Measurements from ENCODE around the gene DGKG. TPM values are rescaled to one million over a fixed set of nuclear protein-coding genes. Genes with fewer than 3 reads are reported as not detected.
A peak's percentile ranks its signal among the peaks of the same experiment; 100 is the strongest.

Gene DGKG
- total RNA-seq, 1 donor from 2014 or later, result 5.7 TPM

DNA sequence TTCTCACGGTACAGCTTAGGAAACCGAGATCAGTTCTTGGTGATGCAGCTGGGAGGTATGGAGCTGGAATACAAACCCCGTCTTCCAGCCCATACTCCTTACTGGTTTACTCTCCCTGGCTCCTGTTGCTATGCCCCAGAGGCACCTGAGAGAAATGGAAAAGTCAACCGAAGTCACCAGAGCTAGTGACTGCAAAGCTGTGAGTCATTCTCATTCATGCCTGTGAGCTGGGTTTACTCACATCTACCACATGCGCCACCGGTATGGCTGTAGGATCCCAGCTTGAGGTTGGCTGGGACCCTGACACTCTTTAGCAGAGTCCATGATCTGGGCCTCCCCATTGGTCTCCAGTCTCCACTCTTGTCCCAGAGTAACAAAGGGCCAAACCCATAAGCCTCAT, 141.7 kb downstream of the DGKG start:
- no peak overlapping the region for H3K4me3 ChIP-seq
- DNase-seq (no peak), ATAC-seq (peak in 1 of 2 donors; percentile 5)
- intact Hi-C loops (cut with DNase I), result no loop called here
- TF ChIP-seq, protein P1, sequence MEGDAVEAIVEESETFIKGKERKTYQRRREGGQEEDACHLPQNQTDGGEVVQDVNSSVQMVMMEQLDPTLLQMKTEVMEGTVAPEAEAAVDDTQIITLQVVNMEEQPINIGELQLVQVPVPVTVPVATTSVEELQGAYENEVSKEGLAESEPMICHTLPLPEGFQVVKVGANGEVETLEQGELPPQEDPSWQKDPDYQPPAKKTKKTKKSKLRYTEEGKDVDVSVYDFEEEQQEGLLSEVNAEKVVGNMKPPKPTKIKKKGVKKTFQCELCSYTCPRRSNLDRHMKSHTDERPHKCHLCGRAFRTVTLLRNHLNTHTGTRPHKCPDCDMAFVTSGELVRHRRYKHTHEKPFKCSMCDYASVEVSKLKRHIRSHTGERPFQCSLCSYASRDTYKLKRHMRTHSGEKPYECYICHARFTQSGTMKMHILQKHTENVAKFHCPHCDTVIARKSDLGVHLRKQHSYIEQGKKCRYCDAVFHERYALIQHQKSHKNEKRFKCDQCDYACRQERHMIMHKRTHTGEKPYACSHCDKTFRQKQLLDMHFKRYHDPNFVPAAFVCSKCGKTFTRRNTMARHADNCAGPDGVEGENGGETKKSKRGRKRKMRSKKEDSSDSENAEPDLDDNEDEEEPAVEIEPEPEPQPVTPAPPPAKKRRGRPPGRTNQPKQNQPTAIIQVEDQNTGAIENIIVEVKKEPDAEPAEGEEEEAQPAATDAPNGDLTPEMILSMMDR (IDR thresholded peaks at IDR 0.05), result no peak
- no peak overlapping the region for H3K27ac ChIP-seq
- no peaks in the 10 kb centered on the region for H3K36me3 ChIP-seq
- no peaks in the 10 kb centered on the region for H3K9me3 ChIP-seq
- H3K27me3 ChIP-seq (ENCODE audit: low read depth), result no peaks in the 10 kb centered on the region
- no peaks in the 10 kb centered on the region for H3K4me1 ChIP-seq

DNA sequence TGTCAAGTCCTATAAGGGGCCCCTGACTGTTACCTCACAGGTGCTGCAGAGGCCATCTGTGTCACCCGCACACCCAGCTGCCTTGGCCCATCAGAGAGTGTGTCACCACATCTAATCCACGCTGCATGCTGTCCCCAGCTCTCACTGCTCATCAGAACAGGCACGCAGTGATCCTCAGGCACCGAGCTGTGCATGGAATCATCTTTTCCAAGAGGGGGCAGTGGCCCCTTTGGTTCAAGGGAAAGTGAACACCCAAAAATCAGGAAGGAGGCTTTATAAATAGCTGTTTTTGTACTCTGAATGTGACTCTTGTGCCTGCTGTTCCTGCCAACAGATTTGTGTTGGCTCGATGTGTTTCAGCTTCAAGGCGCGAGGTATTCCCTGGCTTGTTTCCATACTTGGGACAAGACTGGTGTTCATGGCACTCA, 142.8 kb downstream of the DGKG start:
- intact Hi-C loops (cut with DNase I), result no loop called here
- Histone ChIP-seq H3K4me1 (no peaks in the 10 kb centered on the region), H3K36me3 (no peaks in the 10 kb centered on the region), H3K27ac (no peak overlapping the region), H3K27me3 (ENCODE audit: low read depth) (no peaks in the 10 kb centered on the region), H3K9me3 (no peaks in the 10 kb centered on the region), H3K4me3 (no peak overlapping the region)
- no peak for ATAC-seq
- TF ChIP-seq, protein P1 (IDR thresholded peaks at IDR 0.05), result no peak
- DNase-seq, result no peak

GRCh38 chr3:186218421-186218820, 143.6 kb downstream of the DGKG start:
- DNase-seq, result no peak
- no peaks in the 10 kb centered on the region for H3K27me3 ChIP-seq (ENCODE audit: low read depth)
- no peaks in the 10 kb centered on the region for H3K4me1 ChIP-seq
- intact Hi-C loops (cut with DNase I), result no loop called here
- no peak overlapping the region for H3K27ac ChIP-seq
- H3K36me3 ChIP-seq, result no peaks in the 10 kb centered on the region
- H3K9me3 ChIP-seq, result no peaks in the 10 kb centered on the region
- TF ChIP-seq, protein P1 (IDR thresholded peaks at IDR 0.05), result no peak
- ATAC-seq, result no peak
- H3K4me3 ChIP-seq, result no peak overlapping the region

GRCh38 chr3:186217820-186218164, 144.2 kb downstream of the DGKG start:
- Histone ChIP-seq H3K4me3 (no peak overlapping the region), H3K4me1 (no peaks in the 10 kb centered on the region), H3K36me3 (no peaks in the 10 kb centered on the region), H3K27ac (no peak overlapping the region), H3K9me3 (no peaks in the 10 kb centered on the region), H3K27me3 (ENCODE audit: low read depth) (no peaks in the 10 kb centered on the region)
- no peak for DNase-seq
- ATAC-seq, result peak; percentile 82 to 93
- TF ChIP-seq, protein P1 (IDR thresholded peaks at IDR 0.05), result no peak
- intact Hi-C loops (cut with DNase I), result no loop called here

DNA sequence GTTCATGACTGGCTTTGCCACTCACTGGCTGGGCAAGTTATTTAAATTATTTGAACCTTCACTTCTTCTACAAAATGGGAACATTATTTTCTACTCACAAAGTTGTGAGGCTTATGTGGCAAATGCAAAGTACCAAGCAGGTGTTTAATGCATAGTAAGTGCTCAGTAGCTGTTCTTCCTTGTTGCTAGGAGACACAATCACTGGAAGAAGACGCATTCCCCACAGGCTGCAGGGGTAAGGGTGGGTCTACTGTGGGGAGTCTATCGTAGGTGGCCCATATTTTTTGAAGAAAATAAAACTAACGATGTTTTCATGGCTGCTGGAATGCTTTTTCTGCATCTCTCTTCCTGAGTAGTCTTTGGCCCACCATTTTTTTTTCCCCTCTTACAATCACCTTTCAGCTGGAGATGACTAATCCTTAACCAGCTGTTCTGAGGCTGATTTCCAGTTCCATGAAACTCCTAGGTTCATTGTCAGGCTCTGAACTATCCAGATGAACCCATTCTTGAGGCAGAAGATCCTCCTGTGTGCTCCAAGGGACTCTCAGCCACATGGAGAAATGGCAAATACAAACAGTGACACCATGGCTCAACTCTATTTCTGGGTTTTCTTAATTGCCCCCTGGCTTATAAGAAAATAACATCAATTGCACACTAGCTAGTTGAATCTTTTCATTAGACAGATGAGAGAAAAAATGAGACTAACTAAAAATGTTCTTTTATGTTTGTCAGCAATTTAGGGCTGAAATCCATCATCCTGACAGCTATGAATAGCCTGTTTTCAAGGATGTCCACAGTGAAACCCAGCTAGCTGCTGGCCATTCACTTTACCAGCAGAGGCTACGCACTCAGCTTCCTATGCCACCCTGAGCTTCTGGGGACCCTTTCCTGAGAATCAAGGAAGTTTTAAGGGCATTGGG, 144.9 kb downstream of the DGKG start:
- ATAC-seq (no peak), DNase-seq (no peak)
- TF ChIP-seq, protein P1 (IDR thresholded peaks at IDR 0.05), result no peak
- no peaks in the 10 kb centered on the region for H3K27me3 ChIP-seq (ENCODE audit: low read depth)
- no peaks in the 10 kb centered on the region for H3K9me3 ChIP-seq
- intact Hi-C loops (cut with DNase I), result no loop called here
- H3K4me3 ChIP-seq, result no peak overlapping the region
- H3K4me1 ChIP-seq, result no peaks in the 10 kb centered on the region
- no peak overlapping the region for H3K27ac ChIP-seq
- H3K36me3 ChIP-seq, result no peaks in the 10 kb centered on the region
